Measurements from ENCODE around the gene TMEM255B. TPM values are rescaled to one million over a fixed set of nuclear protein-coding genes. Genes with fewer than 3 reads are reported as not detected.

Gene TMEM255B
- total and polyA plus RNA-seq, 11 donors, result 1.4 to 20.3 (median 4.4) TPM

DNA sequence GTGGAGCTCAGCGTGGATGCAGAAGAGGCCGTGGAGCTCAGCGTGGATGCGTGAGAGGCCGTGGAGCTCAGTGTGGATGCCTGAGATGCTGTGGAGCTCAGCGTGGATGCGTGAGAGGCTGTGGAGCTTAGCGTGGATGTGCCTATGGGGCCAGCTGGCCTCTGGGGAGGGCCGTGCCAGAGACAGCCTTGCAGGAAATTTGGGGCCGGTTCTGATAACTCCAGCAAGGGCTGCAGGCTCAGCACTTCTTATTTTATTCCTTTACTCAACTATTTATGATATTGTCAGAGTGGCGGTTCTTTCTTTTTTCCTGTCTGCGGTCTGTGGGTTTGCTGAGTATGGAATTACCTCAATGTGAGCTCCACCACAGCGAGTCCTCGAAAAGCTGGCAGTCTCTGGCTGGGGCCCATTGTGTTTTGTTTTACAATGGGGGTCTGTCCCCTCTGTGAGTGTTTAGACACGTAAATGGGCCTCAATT lies 17.8 kb upstream of the TMEM255B start:
- no peaks in the 10 kb centered on the region for H3K36me3 ChIP-seq
- TF ChIP-seq POLR2A (IDR thresholded peaks at IDR 0.05), result no peak
- TF ChIP-seq, protein P1, sequence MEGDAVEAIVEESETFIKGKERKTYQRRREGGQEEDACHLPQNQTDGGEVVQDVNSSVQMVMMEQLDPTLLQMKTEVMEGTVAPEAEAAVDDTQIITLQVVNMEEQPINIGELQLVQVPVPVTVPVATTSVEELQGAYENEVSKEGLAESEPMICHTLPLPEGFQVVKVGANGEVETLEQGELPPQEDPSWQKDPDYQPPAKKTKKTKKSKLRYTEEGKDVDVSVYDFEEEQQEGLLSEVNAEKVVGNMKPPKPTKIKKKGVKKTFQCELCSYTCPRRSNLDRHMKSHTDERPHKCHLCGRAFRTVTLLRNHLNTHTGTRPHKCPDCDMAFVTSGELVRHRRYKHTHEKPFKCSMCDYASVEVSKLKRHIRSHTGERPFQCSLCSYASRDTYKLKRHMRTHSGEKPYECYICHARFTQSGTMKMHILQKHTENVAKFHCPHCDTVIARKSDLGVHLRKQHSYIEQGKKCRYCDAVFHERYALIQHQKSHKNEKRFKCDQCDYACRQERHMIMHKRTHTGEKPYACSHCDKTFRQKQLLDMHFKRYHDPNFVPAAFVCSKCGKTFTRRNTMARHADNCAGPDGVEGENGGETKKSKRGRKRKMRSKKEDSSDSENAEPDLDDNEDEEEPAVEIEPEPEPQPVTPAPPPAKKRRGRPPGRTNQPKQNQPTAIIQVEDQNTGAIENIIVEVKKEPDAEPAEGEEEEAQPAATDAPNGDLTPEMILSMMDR (IDR thresholded peaks at IDR 0.05), result no peak
- DNase-seq (peak in 1 of 5 donors; percentile 41), ATAC-seq (no peak)
- intact Hi-C loops (cut with DNase I), result no loop called here
- WGBS, 4 donors, result 71 to 81% (median 79%) methylated on average over 15 of the region's 15 CpGs
- H3K4me1 ChIP-seq, result peaks cover 0 to 17% (median 0%) of the 10 kb centered on the region in 12 donors
- H3K9me3 ChIP-seq, result no peaks in the 10 kb centered on the region
- H3K27me3 ChIP-seq, result peaks cover 0 to 15% (median 0%) of the 10 kb centered on the region in 9 donors
- no peak overlapping the region for H3K27ac ChIP-seq
- no peak overlapping the region for H3K4me3 ChIP-seq

DNA sequence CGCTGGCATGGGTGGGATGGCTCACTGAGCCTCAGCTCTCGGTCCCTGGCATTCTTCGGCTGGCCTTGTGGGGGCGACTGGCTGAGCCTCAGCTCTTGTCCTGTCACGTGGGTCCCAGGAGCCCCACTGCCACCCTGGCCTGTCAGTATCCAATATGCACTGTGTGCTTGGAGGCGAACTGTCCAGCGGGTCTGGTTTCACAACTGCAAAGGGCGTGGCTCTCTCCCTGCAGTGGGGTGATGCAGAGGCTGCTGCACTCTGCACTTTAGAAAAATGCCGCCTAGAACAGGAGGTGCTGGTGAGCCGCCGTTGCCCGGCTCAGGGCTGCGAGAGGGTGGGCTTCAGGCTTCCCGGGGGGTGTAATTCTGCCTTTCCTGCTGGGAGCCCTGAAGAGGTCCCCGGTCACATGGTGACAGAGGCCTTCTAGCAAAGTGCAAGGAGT lies 17.0 kb upstream of the TMEM255B start:
- intact Hi-C loops (cut with DNase I), result no loop called here
- Histone ChIP-seq H3K4me1 (peaks cover 0 to 17% (median 0%) of the 10 kb centered on the region in 12 donors), H3K4me3 (no peak overlapping the region), H3K36me3 (no peaks in the 10 kb centered on the region), H3K27ac (no peak overlapping the region), H3K9me3 (no peaks in the 10 kb centered on the region), H3K27me3 (peaks cover 0 to 15% (median 0%) of the 10 kb centered on the region in 9 donors)
- ATAC-seq, result peak in 3 of 4 donors; percentile 55 to 82 (median 65)
- DNase-seq, result peak in 2 of 5 donors; percentile 55 to 62
- TF ChIP-seq, protein P1 (IDR thresholded peaks at IDR 0.05), result no peak
- no peak for TF ChIP-seq POLR2A (IDR thresholded peaks at IDR 0.05)
- WGBS, 4 donors, result 36 to 52% (median 36%) methylated on average over 11 to 15 of the region's 15 CpGs

DNA sequence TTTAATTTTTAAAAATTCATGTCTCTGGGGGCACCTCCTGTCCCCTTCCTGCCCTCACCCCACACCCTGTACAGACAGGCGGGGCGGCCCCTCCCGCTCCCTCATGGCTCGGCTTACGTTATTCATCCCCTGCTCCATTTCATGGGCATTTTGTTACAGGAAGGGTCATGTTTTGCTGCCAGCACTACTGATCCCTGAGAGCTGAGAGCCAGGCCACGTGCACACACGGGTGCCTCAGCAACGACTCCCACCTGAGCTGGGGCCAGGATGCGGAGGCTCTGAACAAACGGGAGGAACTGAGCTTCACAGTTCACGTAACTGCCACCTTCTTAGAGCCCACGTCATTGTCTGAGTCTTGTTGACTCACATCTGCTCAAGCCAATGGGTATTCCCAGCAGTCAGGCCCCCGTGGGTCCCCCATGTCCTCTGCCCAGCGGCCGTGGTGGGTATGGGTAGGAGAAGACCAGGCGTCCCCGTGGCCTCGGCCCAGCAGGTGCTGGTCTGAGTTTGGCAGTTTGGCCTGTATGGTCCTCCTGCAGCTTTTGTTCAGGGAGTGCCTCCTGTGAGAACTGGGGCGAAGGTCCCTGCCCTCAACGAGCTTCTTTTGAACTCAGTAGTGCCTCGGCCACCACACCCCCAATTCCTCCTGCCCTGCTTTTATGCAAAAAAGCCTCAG lies 16.4 kb upstream of the TMEM255B start:
- Histone ChIP-seq H3K4me1 (peaks cover 0 to 17% (median 0%) of the 10 kb centered on the region in 12 donors), H3K4me3 (no peak overlapping the region), H3K9me3 (no peaks in the 10 kb centered on the region), H3K27me3 (peaks cover 0 to 15% (median 0%) of the 10 kb centered on the region in 9 donors), H3K36me3 (no peaks in the 10 kb centered on the region), H3K27ac (no peak overlapping the region)
- peak in 1 of 4 donors; percentile 11 for ATAC-seq
- TF ChIP-seq, protein P1 (IDR thresholded peaks at IDR 0.05), result no peak
- no peak for TF ChIP-seq POLR2A (IDR thresholded peaks at IDR 0.05)
- WGBS, 4 donors, result 79 to 86% (median 84%) methylated on average over 20 to 21 of the region's 21 CpGs
- intact Hi-C loops (cut with DNase I), result no loop called here
- peak in 1 of 5 donors; percentile 49 for DNase-seq

DNA sequence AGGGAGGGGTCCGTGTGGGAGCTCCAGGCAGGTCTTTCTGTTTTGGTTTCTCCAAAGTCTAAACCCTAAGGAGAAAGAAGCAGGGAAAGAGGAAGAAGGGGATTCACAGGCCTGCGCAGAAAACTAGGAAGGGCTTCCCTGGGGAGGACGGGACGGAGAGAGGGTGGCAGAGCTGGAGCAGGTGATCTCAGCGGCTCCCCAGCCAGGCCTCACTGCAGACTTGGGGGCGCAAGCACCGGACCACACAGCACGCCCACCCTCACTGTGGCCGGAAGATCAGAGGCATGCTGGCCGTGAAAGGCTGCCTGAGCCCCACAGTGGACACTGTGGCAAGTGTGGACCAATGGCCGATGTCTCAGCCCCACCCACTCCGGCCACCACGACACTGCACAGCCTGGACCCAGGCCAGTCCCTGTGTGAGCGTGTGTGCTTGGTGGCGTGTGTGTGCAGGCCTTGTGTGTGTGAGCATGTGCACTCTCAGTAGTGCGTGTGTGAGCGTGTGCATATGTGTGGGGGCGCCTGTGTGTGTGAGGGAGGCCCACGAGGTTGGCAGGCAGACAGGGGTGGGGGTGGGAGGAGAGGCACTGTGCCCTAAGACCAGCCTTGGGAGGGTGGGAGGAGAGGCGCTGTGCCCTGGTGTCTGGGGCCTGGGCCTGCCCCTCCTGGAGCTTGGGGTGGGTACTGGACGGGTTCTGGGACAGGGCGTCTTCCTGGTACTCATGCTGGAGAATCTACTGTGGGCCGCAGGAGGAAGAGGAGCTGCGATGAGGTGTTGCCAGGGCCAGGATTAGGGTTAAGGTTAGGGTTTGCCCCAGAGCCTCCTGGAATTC lies 15.4 kb upstream of the TMEM255B start:
- Histone ChIP-seq H3K27ac (no peak overlapping the region), H3K27me3 (peaks cover 0 to 15% (median 0%) of the 10 kb centered on the region in 9 donors), H3K9me3 (no peaks in the 10 kb centered on the region), H3K4me3 (no peak overlapping the region), H3K4me1 (peaks cover 0 to 17% (median 0%) of the 10 kb centered on the region in 12 donors), H3K36me3 (no peaks in the 10 kb centered on the region)
- WGBS, 4 donors, result 90 to 94% (median 92%) methylated on average over 23 to 24 of the region's 24 CpGs
- TF ChIP-seq POLR2A (IDR thresholded peaks at IDR 0.05), result no peak
- TF ChIP-seq, protein P1 (IDR thresholded peaks at IDR 0.05), result no peak
- ATAC-seq (no peak), DNase-seq (peak in 1 of 5 donors; percentile 40)
- intact Hi-C loops (cut with DNase I), result no loop called here
